IMR-90 (cell line): ENCODE results near the gene TCERG1L.

ENCODE experiments used
- BHLHE40 ChIP-seq: fragments of 150-350 bp; IDR thresholded peaks from 2 replicates; pipeline ENCODE4 v1.6.1; 2016; ENCODE audit warnings: mild to moderate bottlenecking, low read depth, low read length
- FOS ChIP-seq: fragments of 150-350 bp; IDR thresholded peaks from 2 replicates; pipeline ENCODE4 v1.6.1; 2016; ENCODE audit warnings: low read depth, low read length
- MAFK ChIP-seq: IDR thresholded peaks from 2 replicates; pipeline ENCODE4 v1.6.1; 2012; ENCODE audit warnings: low read depth, low read length, improper control_type of control experiment
- MAZ ChIP-seq: IDR thresholded peaks from 2 replicates; pipeline ENCODE4 v1.6.1; 2012; ENCODE audit warnings: low read depth, mild to moderate bottlenecking, low read length, improper control_type of control experiment, moderate library complexity, borderline replicate concordance
- MXI1 ChIP-seq: IDR thresholded peaks from 2 replicates; pipeline ENCODE4 v1.6.1; 2012; ENCODE audit warnings: low read depth, mild to moderate bottlenecking, low read length, moderate library complexity, borderline replicate concordance
- POLR2A ChIP-seq: IDR thresholded peaks from 2 replicates; pipeline ENCODE4 v1.6.1; 2012; ENCODE audit warnings: mild to moderate bottlenecking, low read depth, low read length
- RAD21 ChIP-seq: IDR thresholded peaks from 2 replicates; pipeline ENCODE4 v1.6.1; 2012; ENCODE audit warnings: low read length, improper control_type of control experiment
- RCOR1 ChIP-seq: IDR thresholded peaks from 2 replicates; pipeline ENCODE4 v1.6.1; 2012; ENCODE audit warnings: mild to moderate bottlenecking, low read length, improper control_type of control experiment; ENCODE audit not compliant: insufficient replicate concordance
- SMC3 ChIP-seq: fragments of 150-350 bp; IDR thresholded peaks from 2 replicates; pipeline ENCODE4 v1.6.1; 2016; ENCODE audit warnings: low read depth, mild to moderate bottlenecking, antibody characterized with exemption, low read length, moderate library complexity
- TF ChIP-seq, protein P1 (sequence below): conservative IDR thresholded peaks from 2 replicates; pipeline ENCODE4 v1.5.1; 2012; ENCODE audit warnings: mild to moderate bottlenecking, low read depth, low read length, improper control_type of control experiment

DNA sequence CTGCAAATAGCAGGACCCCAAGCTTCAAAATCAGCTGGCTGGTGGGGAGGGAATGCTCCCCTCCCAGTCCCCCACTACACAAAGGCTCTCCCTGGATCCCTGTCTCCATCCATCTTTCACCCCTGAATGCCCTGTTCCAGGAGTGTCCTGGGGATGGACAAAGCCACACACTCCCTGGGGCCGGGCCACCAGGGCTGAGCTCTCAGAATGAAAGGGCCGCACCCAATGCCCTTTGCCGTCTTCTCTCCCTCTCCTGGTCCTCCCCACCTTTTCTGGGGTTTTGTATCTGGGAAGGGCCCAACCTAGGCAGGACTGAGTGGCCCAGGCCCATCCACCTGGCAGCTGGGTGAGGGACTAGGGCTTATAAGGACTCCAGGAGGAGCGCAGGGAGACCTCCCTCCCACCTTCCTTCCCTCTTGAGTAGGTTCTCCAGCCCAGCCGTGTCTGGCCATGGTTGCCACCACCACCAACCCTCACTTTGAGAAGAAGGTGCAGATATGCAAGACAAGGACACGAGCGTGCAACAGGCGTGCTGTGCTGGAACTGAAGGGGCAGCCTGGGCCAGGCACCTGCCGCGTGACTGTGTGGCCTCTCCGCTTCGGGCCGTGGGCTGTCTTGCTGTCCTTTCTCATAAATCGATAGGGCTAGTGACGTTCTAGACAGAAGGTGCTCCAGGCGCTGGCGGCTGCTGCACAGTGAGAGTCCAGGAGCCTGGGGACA is 157.1 kb downstream of the TCERG1L start:
- TF ChIP-seq, protein P1, sequence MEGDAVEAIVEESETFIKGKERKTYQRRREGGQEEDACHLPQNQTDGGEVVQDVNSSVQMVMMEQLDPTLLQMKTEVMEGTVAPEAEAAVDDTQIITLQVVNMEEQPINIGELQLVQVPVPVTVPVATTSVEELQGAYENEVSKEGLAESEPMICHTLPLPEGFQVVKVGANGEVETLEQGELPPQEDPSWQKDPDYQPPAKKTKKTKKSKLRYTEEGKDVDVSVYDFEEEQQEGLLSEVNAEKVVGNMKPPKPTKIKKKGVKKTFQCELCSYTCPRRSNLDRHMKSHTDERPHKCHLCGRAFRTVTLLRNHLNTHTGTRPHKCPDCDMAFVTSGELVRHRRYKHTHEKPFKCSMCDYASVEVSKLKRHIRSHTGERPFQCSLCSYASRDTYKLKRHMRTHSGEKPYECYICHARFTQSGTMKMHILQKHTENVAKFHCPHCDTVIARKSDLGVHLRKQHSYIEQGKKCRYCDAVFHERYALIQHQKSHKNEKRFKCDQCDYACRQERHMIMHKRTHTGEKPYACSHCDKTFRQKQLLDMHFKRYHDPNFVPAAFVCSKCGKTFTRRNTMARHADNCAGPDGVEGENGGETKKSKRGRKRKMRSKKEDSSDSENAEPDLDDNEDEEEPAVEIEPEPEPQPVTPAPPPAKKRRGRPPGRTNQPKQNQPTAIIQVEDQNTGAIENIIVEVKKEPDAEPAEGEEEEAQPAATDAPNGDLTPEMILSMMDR = no peak
- TF ChIP-seq RAD21 (no peak), MXI1 (no peak), RCOR1 (no peak), POLR2A (no peak), FOS (no peak), MAFK (no peak), BHLHE40 (no peak), SMC3 (no peak), MAZ (no peak)
